ENCODE data around the gene NMD3.
"Not testable (repeated sequence)": the region's sequence is repeated elsewhere in the genome, so short reads cannot be mapped to it uniquely, and the experiment has no call there.

DNA sequence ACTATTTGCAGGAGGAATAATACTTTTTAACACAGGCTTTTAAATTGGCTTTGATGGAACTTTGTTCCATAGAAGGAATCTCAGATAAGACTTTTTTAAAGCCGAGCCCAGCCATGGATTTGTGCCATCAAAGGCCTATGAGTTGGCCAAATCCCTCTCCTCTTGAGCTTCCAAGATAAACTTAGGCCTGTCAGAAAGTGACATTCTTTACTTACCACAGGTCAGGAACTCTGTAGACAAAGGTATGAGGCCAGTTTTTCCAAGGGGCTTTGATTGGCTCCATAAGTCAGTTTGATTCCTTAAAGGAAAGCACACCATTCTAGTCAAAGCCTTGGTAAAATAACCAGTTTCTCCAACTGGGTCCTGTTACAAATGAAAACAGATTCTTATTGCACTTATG is 39.7 kb upstream of the NMD3 start:
- not testable (repeated sequence) for TF ChIP-seq POLR2AphosphoS5 (IDR thresholded peaks at IDR 0.05; ENCODE audit: borderline replicate concordance, low read depth, low read length); EZH2 (IDR thresholded peaks at IDR 0.05); FOXP2 (optimal IDR thresholded peaks at IDR 0.05; ENCODE audit: control extremely low read depth, extremely low read length, insufficient read depth)
